Progenitor cell of endocrine pancreas (in vitro differentiated cells): Measurements from ENCODE around the gene LPO. TPM values are rescaled to one million over a fixed set of nuclear protein-coding genes. Genes with fewer than 3 reads are reported as not detected.

Experiments used
- DNase-seq: peaks from one replicate; pipeline ENCODE4 v3.0.0; 2021; ENCODE audit warnings: low spot score; ENCODE audit not compliant: unreplicated experiment
- H3K27ac Mint-ChIP-seq: 2 replicates; pipeline ENCODE4 v1.8.0; 2021; ENCODE audit warnings: mild to moderate bottlenecking, moderate library complexity, mixed read lengths
- H3K27me3 Mint-ChIP-seq: 2 replicates; pipeline ENCODE4 v1.8.0; 2021; ENCODE audit warnings: mixed read lengths
- H3K36me3 Mint-ChIP-seq: 2 replicates; pipeline ENCODE4 v1.8.0; 2022; ENCODE audit warnings: mixed read lengths; ENCODE audit not compliant: insufficient read depth
- H3K4me1 Mint-ChIP-seq: 2 replicates; pipeline ENCODE4 v1.8.0; 2021; ENCODE audit warnings: low read depth, mixed read lengths
- H3K4me3 Mint-ChIP-seq: 2 replicates; pipeline ENCODE4 v1.8.0; 2021; ENCODE audit warnings: low read depth, mild to moderate bottlenecking, moderate library complexity, mixed read lengths
- H3K9me3 Mint-ChIP-seq: 2 replicates; pipeline ENCODE4 v1.8.0; 2021; ENCODE audit warnings: low read depth, mixed read lengths
- CTCF ChIP-seq: fragments of 200-600 bp; sonication (generic); IDR thresholded peaks from one replicate; pipeline ENCODE4 v1.5.0; 2021; ENCODE audit warnings: antibody characterized with exemption, mild to moderate bottlenecking; ENCODE audit not compliant: unreplicated experiment
- total RNA-seq: library from RNA; stranded (reverse); gene quantifications from 2 replicates; pipeline ENCODE4 v1.2.1, GENCODE V29; 2021

The LPO gene
- total RNA-seq, 1 donor from 2014 or later = not detected

DNA sequence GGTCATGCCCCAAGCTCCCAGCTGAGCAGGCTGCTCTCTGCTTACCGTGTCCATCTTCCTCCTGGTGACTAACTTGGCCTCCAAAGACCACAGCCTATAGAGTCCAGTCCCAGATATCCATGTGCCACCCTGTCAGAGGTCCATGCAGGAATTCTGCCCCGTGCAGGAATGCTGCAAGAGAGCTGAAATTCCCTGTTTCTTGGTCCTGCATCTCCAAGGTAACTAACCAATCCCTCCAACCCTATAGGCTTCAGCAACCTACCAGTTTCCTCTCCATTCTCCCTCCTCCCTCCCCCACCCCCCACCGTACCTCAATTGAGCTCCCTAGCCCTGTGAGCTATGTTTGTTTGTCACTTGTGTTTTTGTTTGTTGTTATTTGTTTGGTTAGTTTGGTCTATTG lies 9.7 kb upstream of the LPO start:
- no peak for TF ChIP-seq CTCF
- Mint-ChIP-seq H3K4me1 (no peaks in the 10 kb centered on the region), H3K4me3 (no peak overlapping the region), H3K27ac (no peak overlapping the region), H3K9me3 (no peaks in the 10 kb centered on the region), H3K27me3 (peaks cover 45% of the 10 kb centered on the region), H3K36me3 (no peaks in the 10 kb centered on the region)
- no peak for DNase-seq

GRCh38 chr17:58229384-58229783 lies 9.0 kb upstream of the LPO start:
- peaks cover 47% of the 10 kb centered on the region for H3K27me3 Mint-ChIP-seq

DNA sequence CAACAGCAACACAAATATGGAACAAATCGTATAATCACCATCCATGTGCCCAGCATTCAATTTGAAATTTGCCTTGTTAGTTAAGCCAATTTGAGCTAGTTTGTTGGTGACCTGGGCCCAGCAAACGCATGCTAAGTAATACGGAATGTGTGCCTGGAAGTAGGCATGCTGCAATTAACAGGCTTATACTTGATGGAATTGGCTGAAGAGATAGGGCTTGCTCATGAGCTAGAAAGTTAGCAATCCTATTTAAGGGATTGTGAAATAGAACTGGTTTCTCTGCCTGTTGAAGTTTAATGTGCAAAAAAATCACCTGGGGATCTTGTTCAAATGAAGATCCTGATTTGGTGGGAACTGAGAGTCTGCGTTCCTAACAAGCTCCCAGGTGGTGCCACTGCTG lies 8.5 kb upstream of the LPO start:
- no peak for DNase-seq
- no peaks in the 10 kb centered on the region for H3K9me3 Mint-ChIP-seq
- H3K27me3 Mint-ChIP-seq = peaks cover 50% of the 10 kb centered on the region
- no peaks in the 10 kb centered on the region for H3K36me3 Mint-ChIP-seq
- H3K27ac Mint-ChIP-seq = no peak overlapping the region
- no peak for TF ChIP-seq CTCF
- H3K4me1 Mint-ChIP-seq = no peaks in the 10 kb centered on the region
- no peak overlapping the region for H3K4me3 Mint-ChIP-seq

More at GRCh38 chr17:58229384-58229783, 9.0 kb upstream of the LPO start:
- H3K27ac Mint-ChIP-seq = no peak overlapping the region
- H3K4me1 Mint-ChIP-seq = no peaks in the 10 kb centered on the region
- H3K9me3 Mint-ChIP-seq = no peaks in the 10 kb centered on the region
- DNase-seq = no peak
- no peaks in the 10 kb centered on the region for H3K36me3 Mint-ChIP-seq
- H3K4me3 Mint-ChIP-seq = no peak overlapping the region
- TF ChIP-seq CTCF = no peak

- Mint-ChIP-seq H3K27ac (no peak overlapping the region), H3K36me3 (no peaks in the 10 kb centered on the region), H3K4me3 (no peak overlapping the region), H3K9me3 (no peaks in the 10 kb centered on the region), H3K27me3 (peaks cover 63% of the 10 kb centered on the region), H3K4me1 (no peaks in the 10 kb centered on the region)
- no peak for TF ChIP-seq CTCF
- DNase-seq = no peak
These were observed 6.7 kb upstream of the LPO start for GRCh38 chr17:58231641-58232040.

DNA sequence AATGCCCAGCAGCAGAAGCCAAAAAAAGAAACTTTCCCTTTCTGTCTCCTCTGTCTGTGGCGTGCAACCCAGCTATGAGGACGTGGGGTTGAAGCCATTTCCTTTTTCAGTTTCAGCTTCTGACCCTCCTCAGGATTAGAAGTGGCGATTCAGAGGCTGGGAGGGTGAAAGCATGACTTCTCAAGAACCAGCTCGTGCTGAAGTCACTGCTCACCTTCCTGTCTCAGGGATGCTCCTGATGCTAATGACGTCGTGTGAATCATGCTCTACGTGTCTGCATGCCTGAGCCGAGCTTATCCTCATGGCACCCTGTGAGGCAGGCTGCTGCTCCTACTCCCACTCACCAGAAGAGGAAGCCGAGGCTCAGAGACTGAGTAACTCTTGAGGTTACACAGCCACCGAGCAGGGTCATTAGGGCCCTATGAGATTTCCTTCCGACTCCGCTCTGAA lies 5.7 kb upstream of the LPO start:
- no peak for DNase-seq
- Mint-ChIP-seq H3K36me3 (no peaks in the 10 kb centered on the region), H3K27me3 (peaks cover 71% of the 10 kb centered on the region), H3K4me1 (no peaks in the 10 kb centered on the region), H3K27ac (no peak overlapping the region), H3K4me3 (no peak overlapping the region), H3K9me3 (no peaks in the 10 kb centered on the region)
- TF ChIP-seq CTCF = no peak
